ENCODE data around the gene ROR1.

Gene ROR1

GRCh38 chr1:63757334-63757733 lies 16.5 kb upstream of the ROR1 start:
- DNase-seq (ENCODE audit: low read depth): no peak

GRCh38 chr1:63758791-63759190 lies 15.0 kb upstream of the ROR1 start:
- no peak for DNase-seq (ENCODE audit: low read depth)
- no peak for TF ChIP-seq CTCF (IDR thresholded peaks at IDR 0.05; ENCODE audit: insufficient read depth, low read depth, low read length, missing control alignments)
- H3K4me3 ChIP-seq (ENCODE audit: low read length): no peak overlapping the region

More at GRCh38 chr1:63757334-63757733, 16.5 kb upstream of the ROR1 start:
- no peak for TF ChIP-seq CTCF (IDR thresholded peaks at IDR 0.05; ENCODE audit: insufficient read depth, low read depth, low read length, missing control alignments)
- H3K4me3 ChIP-seq (ENCODE audit: low read length): no peak overlapping the region

GRCh38 chr1:63759778-63760177 lies 14.0 kb upstream of the ROR1 start:
- no peak for TF ChIP-seq CTCF (IDR thresholded peaks at IDR 0.05; ENCODE audit: insufficient read depth, low read depth, low read length, missing control alignments)
- no peak for DNase-seq (ENCODE audit: low read depth)
- H3K4me3 ChIP-seq (ENCODE audit: low read length): no peak overlapping the region

GRCh38 chr1:63770381-63770780 lies 3.4 kb upstream of the ROR1 start:
- no peak for TF ChIP-seq CTCF (IDR thresholded peaks at IDR 0.05; ENCODE audit: insufficient read depth, low read depth, low read length, missing control alignments)
- no peak for DNase-seq (ENCODE audit: low read depth)
- H3K4me3 ChIP-seq (ENCODE audit: low read length): no peak overlapping the region

- H3K4me3 ChIP-seq (ENCODE audit: low read length): no peak overlapping the region
- DNase-seq (ENCODE audit: low read depth): peak; percentile 24
- TF ChIP-seq CTCF (IDR thresholded peaks at IDR 0.05; ENCODE audit: insufficient read depth, low read depth, low read length, missing control alignments): no peak
These were observed 1.6 kb upstream of the ROR1 start for GRCh38 chr1:63772201-63772600.

GRCh38 chr1:63772876-63773275 lies 941 bp upstream of the ROR1 start:
- TF ChIP-seq CTCF (IDR thresholded peaks at IDR 0.05; ENCODE audit: insufficient read depth, low read depth, low read length, missing control alignments): no peak
- no peak overlapping the region for H3K4me3 ChIP-seq (ENCODE audit: low read length)
- DNase-seq (ENCODE audit: low read depth): no peak

- no peak for DNase-seq (ENCODE audit: low read depth)
- peak overlapping the region; percentile 48 for H3K4me3 ChIP-seq (ENCODE audit: low read length)
- TF ChIP-seq CTCF (IDR thresholded peaks at IDR 0.05; ENCODE audit: insufficient read depth, low read depth, low read length, missing control alignments): no peak
These were observed 362 bp upstream of the ROR1 start for GRCh38 chr1:63773496-63773814.

Data from epithelial cell of esophagus (primary cell).